ENCODE measurements around the gene RSF1.
"Not testable (repeated sequence)": the region's sequence is repeated elsewhere in the genome, so short reads cannot be mapped to it uniquely, and the experiment has no call there.

RSF1 gene

DNA sequence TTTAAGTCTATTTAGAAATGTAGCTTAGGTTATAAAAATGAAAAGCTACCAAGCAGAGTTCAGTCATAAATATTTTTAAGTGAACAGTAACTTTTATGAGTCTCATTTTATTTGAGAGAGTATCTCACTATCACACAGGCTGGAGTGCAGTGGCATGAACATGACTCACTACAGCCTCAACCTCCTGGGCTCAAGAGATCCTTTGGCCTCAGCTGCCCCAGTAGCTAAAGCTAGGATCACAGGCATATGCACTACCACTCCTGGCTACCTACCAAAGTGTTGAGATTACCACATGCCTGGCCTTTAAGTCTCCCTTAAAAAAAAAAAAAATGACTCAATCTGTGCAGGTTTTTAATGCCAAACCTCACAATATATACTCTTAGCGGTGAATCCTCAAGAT is 148.3 kb downstream of the RSF1 start:
- no peak for DNase-seq

DNA sequence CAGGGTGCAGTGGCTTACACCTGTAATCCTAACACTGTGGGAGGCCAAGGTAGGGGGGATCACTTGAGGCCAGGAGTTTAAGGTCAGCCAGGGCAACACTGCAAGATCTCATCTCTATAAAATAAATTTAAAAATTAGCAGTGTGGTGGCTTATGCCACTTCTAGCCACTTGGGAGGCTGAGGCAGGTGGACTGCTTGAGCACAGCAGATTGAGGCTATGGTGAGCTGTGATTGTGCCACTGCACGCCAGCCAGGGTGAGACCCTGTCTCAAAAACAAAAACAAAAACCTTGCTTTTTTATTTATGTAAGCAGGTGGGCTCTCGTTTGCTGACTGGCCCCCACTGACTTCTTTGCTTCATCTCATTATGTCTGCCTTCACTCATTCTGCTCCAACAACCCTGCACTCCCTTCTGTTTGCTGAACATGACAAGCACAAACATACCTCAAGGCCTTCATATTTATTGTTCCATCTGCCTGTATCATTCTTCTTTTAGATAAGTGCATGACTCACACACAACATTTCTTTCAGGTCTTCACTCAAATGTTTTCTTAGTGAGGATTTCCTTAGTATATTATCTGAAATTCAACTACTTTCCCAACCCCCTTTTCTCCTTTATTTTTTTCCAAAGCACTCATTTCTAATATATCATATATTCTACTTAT is 150.5 kb downstream of the RSF1 start:
- no peak for DNase-seq

DNA sequence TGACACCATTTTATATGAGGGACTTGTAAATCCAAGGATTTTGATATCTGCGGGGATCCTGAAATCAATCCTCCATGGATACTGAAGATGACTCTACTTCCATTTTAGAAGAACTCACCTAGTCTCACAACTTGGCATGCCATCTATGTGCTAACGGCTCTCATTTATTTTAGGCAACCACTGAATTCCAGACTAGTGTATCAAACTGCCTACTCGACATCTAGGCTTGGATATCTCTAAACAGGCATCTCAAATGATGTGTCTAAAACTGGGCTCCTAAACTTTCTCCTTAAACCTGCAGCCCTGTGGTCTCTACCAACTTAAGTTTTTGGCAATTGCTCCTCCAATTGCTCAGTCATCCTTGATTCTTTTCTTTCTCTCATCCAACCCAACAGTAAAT is 151.8 kb downstream of the RSF1 start:
- DNase-seq = no peak

DNA sequence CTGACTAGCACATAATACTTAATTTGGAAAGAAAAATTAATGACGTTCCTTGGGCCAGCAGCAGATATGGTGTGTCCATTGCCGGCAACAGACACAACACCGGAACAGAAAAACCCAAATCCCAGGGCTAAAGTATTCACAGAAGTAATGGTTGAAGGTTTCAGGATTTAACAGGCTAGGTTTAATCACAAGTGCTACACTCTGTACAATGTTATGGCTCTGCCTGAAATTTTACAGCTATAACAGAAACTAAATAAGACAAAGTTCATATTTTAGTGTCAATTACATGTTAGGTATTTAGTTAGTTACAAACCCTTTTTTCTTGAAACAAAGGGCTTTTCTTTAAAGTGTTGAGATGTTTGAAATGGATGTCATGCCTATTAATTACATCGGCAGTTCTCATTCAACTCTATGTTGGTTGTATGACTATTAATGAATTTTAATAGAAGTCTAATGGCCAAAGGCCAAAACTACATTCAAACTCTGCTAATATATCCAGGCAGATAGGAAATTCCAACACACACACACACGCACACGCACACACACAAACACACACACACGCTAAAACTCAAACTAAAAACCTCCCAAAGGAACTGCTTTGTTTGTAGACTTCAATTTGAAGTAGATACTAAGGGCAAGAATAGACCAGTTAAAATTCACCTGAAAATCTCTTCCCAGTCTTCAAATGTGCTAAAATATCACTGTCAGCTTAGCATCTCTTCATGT is 155.1 kb downstream of the RSF1 start:
- DNase-seq = no peak

DNA sequence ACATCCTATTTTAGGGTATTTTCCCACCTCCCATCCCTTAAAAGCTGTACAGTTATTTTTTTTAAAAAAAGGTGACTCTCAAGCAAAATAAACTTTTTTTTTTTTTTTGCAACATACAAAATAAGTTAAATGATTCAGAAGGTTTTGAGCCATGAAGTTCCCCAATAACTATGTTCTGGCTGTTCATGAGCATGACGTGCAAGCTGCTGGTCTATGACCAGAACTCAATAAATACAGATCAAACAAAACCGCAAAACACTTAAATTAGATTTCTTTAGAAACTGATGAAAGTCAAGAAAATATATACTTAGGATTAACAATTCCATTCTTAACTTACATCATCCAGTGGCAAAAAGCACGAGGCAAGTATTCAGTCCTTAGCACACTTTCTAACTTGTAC is 158.9 kb downstream of the RSF1 start:
- DNase-seq = no peak

DNA sequence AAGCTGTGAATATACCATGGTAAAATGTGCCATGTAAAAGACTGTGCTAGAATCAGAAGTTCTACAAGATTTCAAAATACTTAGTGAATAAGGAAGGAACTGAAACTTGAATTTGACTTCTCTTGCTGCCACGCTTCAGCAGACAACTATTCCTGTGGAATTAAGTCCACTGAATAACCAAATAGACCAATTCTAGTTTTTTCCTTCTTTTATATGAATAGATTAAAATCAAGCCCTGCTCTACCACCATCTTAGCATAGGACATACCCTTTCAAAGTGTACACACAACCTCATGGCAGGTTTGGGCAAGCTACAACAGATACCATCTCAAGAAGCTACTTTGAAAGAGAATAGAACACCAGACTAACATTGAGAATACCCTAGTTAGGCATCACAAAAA is 159.6 kb downstream of the RSF1 start:
- no peak for DNase-seq

DNA sequence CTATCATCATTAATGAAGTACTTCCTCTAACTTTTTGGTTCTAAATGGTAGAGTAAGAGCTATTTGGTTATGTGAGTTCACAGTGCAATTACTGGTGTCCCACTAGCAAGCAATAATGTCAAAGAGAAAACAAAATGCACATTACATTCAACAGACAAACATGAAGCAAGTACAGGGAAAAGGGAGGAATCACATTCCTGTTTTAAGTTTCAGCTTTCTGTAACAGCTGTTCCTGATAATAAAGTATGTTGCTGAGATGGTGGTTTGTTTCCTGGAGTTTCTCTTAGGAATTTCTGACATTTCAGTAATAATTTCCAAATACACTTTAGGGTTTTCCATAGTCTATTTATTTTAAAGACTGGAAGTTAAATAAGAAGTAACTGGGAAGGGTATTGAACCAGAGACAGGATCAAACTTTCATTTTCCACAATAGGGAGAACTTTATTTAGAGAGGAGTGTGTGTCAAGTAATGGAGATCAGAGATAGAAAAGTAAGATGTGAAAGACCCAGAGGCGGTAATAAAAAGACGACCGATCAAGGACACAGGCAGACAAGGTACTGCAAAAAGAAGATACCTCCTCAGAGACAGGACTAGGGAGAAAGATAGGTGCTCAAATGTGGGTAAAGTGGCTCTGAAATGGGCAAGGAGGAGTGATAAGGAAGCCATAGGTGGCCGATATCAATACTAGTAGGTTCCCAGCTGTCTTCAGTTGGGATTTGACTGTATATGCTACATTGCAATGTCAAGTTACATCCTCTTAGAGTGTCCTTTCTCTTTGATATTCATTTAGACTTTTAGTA is 162.1 kb downstream of the RSF1 start:
- no peak for DNase-seq

DNA sequence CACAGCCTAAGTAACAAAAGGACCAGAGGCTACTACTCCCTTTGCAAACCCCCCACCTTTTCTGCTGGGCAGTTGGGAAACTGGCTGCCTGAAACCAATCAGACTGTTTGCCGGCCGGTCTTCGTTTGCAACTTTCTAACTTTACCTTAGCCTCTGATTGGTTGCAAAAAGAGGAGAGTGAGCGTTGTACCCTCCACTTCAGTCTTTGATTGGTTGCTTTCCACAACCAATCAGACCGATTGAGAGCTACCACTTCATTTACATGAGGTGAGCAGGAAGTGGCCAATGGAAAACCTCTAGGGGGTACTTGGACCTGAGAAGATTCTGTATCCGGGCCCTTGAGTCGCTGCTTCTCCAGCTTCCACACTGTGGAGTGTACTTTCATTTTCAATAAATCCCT is 164.2 kb downstream of the RSF1 start:
- no peak for DNase-seq

DNA sequence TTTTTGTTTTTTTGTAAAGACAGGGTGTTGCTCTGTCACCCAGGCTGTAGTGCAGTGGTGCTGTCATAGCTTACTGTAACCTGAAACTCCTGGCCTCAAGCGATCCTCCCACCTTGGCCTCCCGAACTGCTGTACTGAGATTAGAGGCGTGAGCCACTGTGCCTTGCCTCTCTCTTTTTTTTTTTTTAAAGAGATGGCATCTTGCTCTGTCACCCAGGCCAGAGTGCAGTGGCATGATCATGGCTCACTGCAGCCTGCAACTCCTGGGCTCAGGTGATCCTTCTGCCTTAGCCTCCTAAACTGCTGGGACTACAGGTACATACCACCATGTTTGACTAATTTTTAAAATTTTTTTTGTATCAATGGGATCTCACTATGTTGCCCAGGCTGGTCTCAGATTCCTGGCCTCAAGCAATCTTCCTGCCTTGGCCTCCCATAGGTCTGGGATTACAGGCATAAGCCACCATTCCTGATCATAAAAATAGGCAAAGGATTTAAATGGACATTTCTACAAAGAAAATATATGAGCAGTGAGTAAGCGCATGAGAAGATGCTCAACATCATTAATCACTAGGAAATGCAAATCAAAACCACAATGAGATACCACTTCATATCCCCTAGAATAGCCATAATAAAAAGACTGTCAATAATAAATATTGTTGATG is 165.6 kb downstream of the RSF1 start:
- no peak for DNase-seq

DNA sequence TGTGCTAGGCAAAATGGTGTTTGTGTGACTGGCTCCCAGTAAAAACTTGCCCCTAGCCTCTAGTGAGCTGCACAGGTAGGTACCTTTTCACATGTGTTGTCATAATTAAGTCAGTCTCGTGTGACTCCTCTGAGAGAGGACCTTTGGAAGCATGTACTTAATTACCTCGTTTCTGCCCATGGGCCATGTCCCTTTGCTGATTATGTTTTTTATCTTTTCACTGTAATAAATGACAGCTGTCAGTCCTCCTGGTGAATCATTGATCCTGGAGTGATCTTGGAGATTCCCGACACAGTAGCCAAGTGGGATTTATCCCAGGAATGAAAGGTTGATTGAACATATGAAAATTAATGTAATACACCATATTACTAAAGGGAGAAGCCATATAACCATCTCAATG is 170.4 kb downstream of the RSF1 start:
- DNase-seq = no peak

DNA sequence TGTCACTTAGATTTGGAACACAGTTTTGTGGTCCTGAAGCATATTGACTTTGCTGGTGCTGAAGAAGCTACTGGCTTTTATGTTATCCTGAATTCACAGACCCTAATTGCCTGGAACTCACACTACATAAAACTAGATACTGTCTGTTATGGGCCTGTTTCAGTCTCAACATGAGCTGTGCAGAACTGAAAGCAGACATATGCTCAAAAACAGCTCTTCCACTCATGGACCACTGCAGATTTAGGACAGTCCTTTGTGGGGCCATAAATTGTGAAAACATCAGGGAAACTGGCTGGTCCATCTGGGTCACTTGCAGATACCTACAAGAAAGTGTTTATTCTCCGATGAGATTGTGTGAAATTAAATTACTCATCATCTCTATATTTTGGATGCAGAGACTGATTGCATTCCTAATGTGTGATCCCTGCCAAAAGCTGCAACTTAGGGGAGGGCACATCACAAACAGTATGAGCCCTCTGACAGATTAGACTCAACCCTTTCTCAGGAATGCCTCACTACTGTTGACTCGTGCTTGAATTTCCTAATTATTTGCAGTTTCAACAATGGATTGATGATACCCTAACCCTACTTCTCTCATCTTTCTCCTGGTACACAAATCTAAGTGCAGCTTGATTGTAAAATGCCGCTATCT is 172.7 kb downstream of the RSF1 start:
- no peak for DNase-seq

DNA sequence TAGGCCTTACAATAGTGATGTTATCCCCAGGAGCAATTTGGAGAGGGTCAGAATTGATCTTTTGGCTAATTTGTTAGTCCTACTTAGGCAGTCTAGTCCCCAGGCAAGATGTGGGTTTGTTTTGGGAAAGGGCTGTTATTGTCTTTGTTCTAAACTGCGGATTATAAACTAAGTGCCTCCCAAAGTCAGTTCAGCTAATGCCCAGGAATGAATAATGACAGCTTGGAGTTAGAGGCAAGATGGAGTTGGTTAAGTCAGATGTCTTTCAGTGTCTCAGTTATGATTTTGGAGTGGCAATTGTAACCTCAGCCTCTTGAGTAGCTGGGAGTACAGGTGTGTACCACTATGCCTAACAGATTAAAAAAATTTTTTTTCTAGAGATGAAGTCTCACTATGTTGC is 175.6 kb downstream of the RSF1 start:
- DNase-seq = no peak

DNA sequence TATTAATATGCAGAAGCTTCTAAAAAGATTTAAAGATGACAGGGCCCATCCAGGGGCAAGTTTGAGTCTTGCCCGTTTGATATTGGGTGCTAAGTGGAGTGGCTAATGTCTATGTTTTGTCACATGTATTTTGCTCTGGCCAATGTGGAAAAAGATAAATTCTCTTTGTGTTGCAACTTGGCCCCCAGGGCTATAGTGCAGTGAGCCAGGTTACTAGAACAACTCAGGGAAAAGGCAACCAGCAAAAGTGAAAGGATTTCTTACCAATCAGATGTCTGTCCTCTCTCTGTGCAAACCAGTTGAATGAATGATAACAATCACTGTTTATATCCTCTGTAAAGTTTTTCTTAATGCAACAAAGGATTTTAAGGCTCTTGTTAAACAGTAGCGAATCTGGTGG is 178.3 kb downstream of the RSF1 start:
- no peak for DNase-seq

DNA sequence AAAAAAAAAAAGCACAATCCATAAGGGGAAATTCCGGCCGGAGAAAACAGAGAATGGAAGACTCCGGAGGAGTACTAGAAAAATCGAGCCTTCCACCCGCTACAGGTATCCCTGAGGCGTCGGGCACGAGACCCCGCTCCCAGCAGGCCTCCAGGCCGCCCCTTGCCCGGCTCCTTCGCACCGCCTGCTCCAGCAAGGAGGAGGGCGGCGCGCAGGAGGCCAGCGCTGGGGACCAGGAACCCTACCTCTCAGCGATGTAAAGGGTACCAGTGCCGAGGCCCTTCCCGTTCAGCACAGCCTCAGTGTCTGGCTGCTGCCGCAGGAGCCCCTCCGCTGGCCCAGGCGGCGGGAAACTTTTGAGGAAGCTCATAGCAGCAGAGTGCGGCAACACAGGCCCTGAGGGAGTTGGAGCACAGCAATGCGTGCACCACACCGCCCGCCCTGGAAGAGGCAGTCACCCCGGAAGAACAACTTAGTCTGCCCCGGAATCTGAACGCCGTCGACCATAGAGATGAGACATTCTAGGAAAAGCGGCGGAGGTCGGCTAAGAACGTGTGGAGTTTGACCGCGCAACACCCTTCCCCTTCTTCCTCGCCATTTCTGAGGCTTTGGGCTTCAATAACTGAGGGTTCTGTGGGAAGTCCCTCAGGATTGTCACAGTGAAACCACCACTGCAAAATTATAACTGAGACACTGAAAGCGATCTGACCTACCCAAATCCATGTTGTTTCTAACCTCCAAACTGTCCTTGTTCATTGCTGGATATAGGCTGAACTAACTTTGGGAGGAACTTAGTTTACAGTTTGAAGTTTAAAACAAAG is 183.0 kb downstream of the RSF1 start, which contains the start of gene CLNS1A:
Gene CLNS1A, minus strand, starts transcription at position 450 of the 821 bp plus-strand sequence. Its CDS starts 80 bp downstream, at position 370.
- peak; percentile 64 for DNase-seq

DNA sequence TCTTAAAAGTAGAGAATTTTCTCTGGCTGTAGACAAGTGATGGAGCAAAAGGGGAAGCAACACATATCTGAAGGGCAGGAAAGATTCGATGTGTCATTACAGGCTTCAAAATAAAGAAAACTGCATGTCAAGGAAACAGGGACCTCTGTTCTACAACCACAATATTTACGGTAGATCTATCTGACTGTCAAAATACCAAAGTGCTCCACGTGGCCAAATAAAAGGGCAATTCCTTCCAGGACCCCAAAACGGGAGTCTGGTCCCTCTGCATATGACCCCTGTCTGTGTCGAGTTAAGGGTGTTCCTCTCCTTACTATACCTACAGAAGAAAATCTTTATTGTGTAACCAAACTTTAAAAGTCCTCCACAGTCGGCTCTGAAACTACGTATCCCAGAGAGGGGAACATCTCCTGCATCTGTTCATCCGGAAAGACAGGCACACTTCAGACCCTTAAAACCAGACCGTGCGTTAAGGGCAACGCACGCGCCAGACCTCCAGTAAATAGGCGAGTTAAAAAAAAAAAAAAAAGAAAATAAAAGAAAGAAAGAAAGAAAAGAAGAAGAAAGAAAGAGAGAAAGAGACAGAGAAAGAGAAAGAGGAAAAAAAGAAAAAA is 183.7 kb downstream of the RSF1 start:
- DNase-seq = no peak

DNA sequence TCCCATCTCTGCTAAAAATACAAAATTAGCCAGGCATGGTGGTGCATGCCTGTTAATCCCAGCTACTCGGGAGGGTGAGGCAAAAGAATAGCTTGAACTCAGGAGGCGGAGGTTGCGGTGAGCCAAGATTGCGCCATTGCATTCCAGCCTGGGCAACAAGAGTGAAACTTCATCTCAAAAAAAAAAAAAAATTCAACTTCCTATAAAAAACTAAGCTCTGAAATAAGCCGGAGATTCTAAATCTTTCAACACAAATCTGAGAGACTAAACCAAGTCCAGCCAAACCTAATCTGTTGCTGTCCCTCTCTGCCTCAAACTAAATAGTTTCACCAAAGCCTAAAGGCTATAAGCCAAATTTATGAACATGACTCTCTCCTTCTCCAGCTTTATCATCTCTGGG is 186.6 kb downstream of the RSF1 start:
- not testable (repeated sequence) for DNase-seq

DNA sequence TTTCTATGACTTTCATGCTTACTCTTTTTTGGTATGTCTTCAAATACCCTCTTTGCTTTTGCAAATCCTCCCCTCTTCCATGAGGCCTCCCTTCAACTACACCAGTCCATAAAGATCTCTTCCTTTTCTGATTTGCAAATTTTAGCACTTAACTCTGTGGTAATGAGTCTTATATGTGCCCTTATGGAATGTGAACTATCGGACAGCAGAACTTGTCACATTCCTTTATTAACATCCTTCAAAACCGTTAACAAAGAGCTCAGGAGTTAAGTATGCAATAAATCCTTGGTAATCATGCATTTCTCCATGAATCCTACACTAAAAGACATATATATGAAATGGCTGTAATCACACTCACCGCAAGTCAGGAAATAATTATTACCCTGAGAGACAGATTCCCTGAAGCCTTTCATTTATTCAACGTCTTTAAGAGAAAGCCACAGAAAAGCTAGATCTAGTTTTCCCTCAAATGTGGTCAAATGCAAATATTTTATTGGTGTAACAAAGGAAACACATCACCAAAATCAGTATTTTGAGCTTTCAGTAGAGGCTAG is 190.3 kb downstream of the RSF1 start:
- no peak for DNase-seq

DNA sequence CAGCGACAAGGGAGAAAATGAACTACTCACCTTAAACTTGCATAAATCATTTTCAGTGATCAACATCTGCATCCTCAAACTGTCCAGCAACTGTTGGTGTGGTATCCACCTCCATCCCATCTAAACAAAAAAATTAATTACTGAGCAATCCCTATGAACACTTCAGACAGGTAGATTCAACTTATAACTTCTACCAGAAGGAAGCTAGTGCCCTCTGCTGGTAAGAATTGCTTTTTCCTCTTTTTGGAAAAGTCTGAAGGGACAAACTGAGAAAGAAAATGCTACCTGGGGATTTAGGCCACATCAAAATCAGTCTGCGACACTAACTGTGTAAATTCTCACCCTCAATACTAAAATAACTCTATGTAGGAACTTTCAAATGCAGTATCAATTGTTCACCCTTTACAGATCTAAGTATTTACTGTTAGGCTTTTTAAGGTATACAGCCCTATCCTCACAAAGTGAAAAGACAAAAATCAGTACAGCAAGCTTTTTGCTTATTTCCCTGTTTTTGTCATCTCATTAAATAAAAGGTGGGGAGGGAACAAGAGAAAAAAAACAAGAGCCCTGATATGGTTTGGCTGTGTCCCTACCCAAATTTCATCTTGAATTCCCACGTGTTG is 200.8 kb downstream of the RSF1 start:
- DNase-seq = no peak

DNA sequence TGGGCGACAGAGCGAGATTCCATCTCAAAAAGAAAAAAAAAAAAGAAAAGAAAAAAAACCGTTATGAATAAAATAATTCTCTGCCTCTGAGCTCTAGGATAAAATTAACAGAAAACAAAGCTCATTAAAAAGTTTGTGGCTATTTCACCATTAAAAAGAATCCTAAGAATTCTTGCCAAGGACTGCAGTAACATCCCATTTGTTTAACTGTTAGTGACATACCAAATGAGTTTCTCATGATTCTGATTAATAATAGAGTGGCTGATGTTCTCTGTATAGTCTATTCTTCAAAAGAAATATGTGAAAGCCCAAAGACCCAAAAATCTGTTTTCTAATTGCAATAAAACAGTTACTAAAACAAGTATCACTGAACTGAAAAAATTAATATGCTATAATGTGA is 202.6 kb downstream of the RSF1 start:
- no peak for DNase-seq

DNA sequence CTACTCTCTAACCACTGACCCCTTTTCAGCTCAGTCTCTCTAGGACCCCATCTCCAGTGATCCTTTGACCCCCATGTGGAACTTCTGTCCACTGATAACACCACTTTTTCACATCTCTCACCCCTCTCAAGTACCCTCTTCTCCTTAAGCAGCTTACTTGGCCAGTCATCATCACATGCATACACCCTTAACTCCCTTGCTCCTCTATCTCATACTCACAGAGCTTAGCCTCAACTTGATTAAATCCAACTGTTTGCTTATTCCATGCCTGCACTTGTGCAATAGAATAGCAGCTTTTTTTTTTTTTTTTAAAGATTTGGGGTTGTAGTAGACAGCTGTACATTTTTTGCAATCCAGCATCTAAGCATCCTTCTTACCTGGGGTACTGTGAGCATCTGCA is 208.6 kb downstream of the RSF1 start:
- no peak for DNase-seq
